Esophagus muscularis mucosa (tissue), 4 donors: ENCODE measurements around the gene B3GNT2. TPM values are rescaled to one million over a fixed set of nuclear protein-coding genes. Genes with fewer than 3 reads are reported as not detected.

Source experiments
- DNase-seq: peaks from one replicate; pipeline ENCODE4 v3.0.0-alpha.2; 2017; ENCODE audit errors: extremely low spot score
- H3K27ac ChIP-seq, 4 donors: fragments of 200-600 bp; sonication (generic); replicated peaks in 1 of 4; 1 replicate in 3 of 4; 2 replicates in 1 of 4; pipeline ENCODE4 v1.5.1; 2016 to 2019; ENCODE audit warnings: mild to moderate bottlenecking in 1 of 4
- H3K27me3 ChIP-seq, 4 donors: fragments of 200-600 bp; sonication (generic); one replicate each; pipeline versions ENCODE4 v1.5.1 to v1.6.0; 2016 to 2019
- H3K36me3 ChIP-seq, 4 donors: fragments of 200-600 bp; sonication (generic); one replicate each; pipeline ENCODE4 v1.5.1; 2016 to 2019
- H3K4me1 ChIP-seq, 4 donors: fragments of 200-600 bp; sonication (generic); one replicate each; pipeline ENCODE4 v1.5.1; 2016 to 2019
- H3K4me3 ChIP-seq, 4 donors: fragments of 200-600 bp; sonication (generic); 1 replicate in 2 of 4; 2 replicates in 2 of 4; pipeline ENCODE4 v1.5.1; 2016 to 2019; ENCODE audit warnings: mild to moderate bottlenecking in 4 of 4, moderate library complexity in 1 of 4
- H3K9me3 ChIP-seq, 4 donors: fragments of 200-600 bp; sonication (generic); 1 replicate in 3 of 4; 2 replicates in 1 of 4; pipeline ENCODE4 v1.5.1; 2016 to 2019
- CTCF ChIP-seq, 3 experiments: fragments of 200-600 bp in 2 of 3; fragments of 450-650 bp in 1 of 3; sonication (generic) in 2 of 3; IDR thresholded peaks; one replicate each; pipeline ENCODE4 v1.5.1; 2017 to 2019; ENCODE audit warnings: antibody characterized with exemption in 3 of 3, mild to moderate bottlenecking in 2 of 3, moderate library complexity in 1 of 3
- EP300 ChIP-seq: sonication (generic); formaldehyde crosslinking; IDR thresholded peaks from one replicate; pipeline ENCODE4 v1.6.1; 2017; ENCODE audit warnings: antibody characterized with exemption
- POLR2A ChIP-seq: fragments of 450-650 bp; IDR thresholded peaks from one replicate; pipeline ENCODE4 v1.6.1; 2017; ENCODE audit warnings: antibody characterized with exemption, moderate library complexity, mild to moderate bottlenecking, low read depth
- POLR2AphosphoS5 ChIP-seq, 2 donors: sonication (generic); formaldehyde crosslinking; IDR thresholded peaks; one replicate each; pipeline ENCODE4 v1.6.1; 2017; ENCODE audit warnings: antibody characterized with exemption in 2 of 2
- WGBS: methylation state at CpG from one replicate; pipeline ENCODE4 v1.1.5; 2018; 5-methylcytosine and 5-hydroxymethylcytosine counted together
- intact Hi-C: fragments of 100-400 bp; cut with DNase I; formaldehyde crosslinking; loops from one replicate; pipeline ENCODE4 v1.15.1; 2023
- total RNA-seq, 4 donors: library from RNA; depleted of rRNA; stranded (reverse); fragments of >200 nt; gene quantifications; one replicate each; pipeline versions ENCODE4 v1.1.0 to v1.2.1, GENCODE V29; 2016

The B3GNT2 gene
- total RNA-seq, 4 donors from 2014 or later, result 11.6 to 16.3 (median 14.5) TPM

- Histone ChIP-seq H3K36me3 (peaks cover 0 to 32% (median 20%) of the 10 kb centered on the region in 4 donors), H3K9me3 (no peaks in the 10 kb centered on the region), H3K4me1 (peaks cover 23 to 39% (median 31%) of the 10 kb centered on the region in 4 donors), H3K27ac (no peak overlapping the region), H3K4me3 (no peak overlapping the region), H3K27me3 (no peaks in the 10 kb centered on the region)
- WGBS, result 96% methylated on average over 12 of the region's 12 CpGs
- TF ChIP-seq POLR2A (no peak), EP300 (no peak), POLR2AphosphoS5 (IDR thresholded peaks at IDR 0.05) (no peak), CTCF (IDR thresholded peaks at IDR 0.05) (no peak)
- no peak for DNase-seq
- intact Hi-C loops, result no loop called here
Observed at GRCh38 chr2:62222171-62222570, 26.3 kb downstream of the B3GNT2 start.

- 90% methylated on average over 8 of the region's 8 CpGs for WGBS
- no peak for DNase-seq
- Histone ChIP-seq H3K36me3 (peaks cover 0 to 32% (median 22%) of the 10 kb centered on the region in 4 donors), H3K4me3 (no peak overlapping the region), H3K9me3 (no peaks in the 10 kb centered on the region), H3K4me1 (peaks cover 18 to 34% (median 26%) of the 10 kb centered on the region in 4 donors), H3K27me3 (no peaks in the 10 kb centered on the region), H3K27ac (no peak overlapping the region)
- TF ChIP-seq CTCF (IDR thresholded peaks at IDR 0.05), result no peak
- no peak for TF ChIP-seq EP300
- TF ChIP-seq POLR2AphosphoS5 (IDR thresholded peaks at IDR 0.05), result no peak
- TF ChIP-seq POLR2A, result no peak
- intact Hi-C loops, result no loop called here
Observed at GRCh38 chr2:62222674-62223073, 26.8 kb downstream of the B3GNT2 start.

GRCh38 chr2:62224976-62225375, 29.1 kb downstream of the B3GNT2 start:
- no peak for TF ChIP-seq CTCF (IDR thresholded peaks at IDR 0.05)
- no peak for TF ChIP-seq POLR2A
- no peak for TF ChIP-seq EP300
- TF ChIP-seq POLR2AphosphoS5 (IDR thresholded peaks at IDR 0.05), result no peak

GRCh38 chr2:62227386-62228075, 31.6 kb downstream of the B3GNT2 start:
- Histone ChIP-seq H3K9me3 (no peaks in the 10 kb centered on the region), H3K4me3 (no peak overlapping the region), H3K27ac (no peak overlapping the region), H3K27me3 (no peaks in the 10 kb centered on the region), H3K4me1 (peaks cover 0 to 4% (median 0%) of the 10 kb centered on the region in 4 donors), H3K36me3 (peaks cover 0 to 28% (median 19%) of the 10 kb centered on the region in 4 donors)
- intact Hi-C loops, result no loop called here
- DNase-seq, result no peak
- 83% methylated on average over 6 of the region's 6 CpGs for WGBS
- TF ChIP-seq EP300, result no peak
- TF ChIP-seq CTCF (IDR thresholded peaks at IDR 0.05), result no peak
- no peak for TF ChIP-seq POLR2A
- no peak for TF ChIP-seq POLR2AphosphoS5 (IDR thresholded peaks at IDR 0.05)

More at GRCh38 chr2:62224976-62225375, 29.1 kb downstream of the B3GNT2 start:
- Histone ChIP-seq H3K9me3 (no peaks in the 10 kb centered on the region), H3K4me3 (no peak overlapping the region), H3K27ac (no peak overlapping the region), H3K4me1 (peaks cover 7 to 15% (median 12%) of the 10 kb centered on the region in 4 donors), H3K27me3 (no peaks in the 10 kb centered on the region), H3K36me3 (peaks cover 0 to 32% (median 22%) of the 10 kb centered on the region in 4 donors)
- intact Hi-C loops, result no loop called here
- no peak for DNase-seq
- 74% methylated on average over 1 of the region's 1 CpG for WGBS
